Activated naive CD4-positive, alpha-beta T cell treated with anti-CD3 and anti-CD28 coated beads for 36 hours (primary cell): ENCODE results near the gene NDUFB5. TPM values are rescaled to one million over a fixed set of nuclear protein-coding genes. Genes with fewer than 3 reads are reported as not detected.

Source experiments
- CTCF ChIA-PET: fragments of 350-600 bp; sonication (Branson Sonifier 250); formaldehyde crosslinking; loops from one replicate; lab custom pipeline; 2021; ENCODE audit warnings: antibody characterized with exemption; lab: Charles Lee
- DNase-seq: peaks from one replicate; pipeline ENCODE4 v3.0.0-alpha.2; 2020
- H3K27ac Mint-ChIP-seq: one replicate; pipeline ENCODE4 v1.8.0; 2021; ENCODE audit warnings: mild to moderate bottlenecking, mixed read lengths
- H3K27me3 Mint-ChIP-seq: one replicate; pipeline ENCODE4 v1.8.0; 2021; ENCODE audit warnings: low read depth, mixed read lengths
- H3K36me3 Mint-ChIP-seq: one replicate; pipeline ENCODE4 v1.8.0; 2021; ENCODE audit warnings: low read depth, mixed read lengths
- H3K4me1 Mint-ChIP-seq: one replicate; pipeline ENCODE4 v1.8.0; 2021; ENCODE audit warnings: low read depth, mixed read lengths
- H3K4me3 Mint-ChIP-seq: one replicate; pipeline ENCODE4 v1.8.0; 2021; ENCODE audit warnings: mild to moderate bottlenecking, moderate library complexity, mixed read lengths
- H3K9me3 Mint-ChIP-seq: one replicate; pipeline ENCODE4 v1.8.0; 2021; ENCODE audit warnings: mixed read lengths
- intact Hi-C: fragments of 100-400 bp; cut with micrococcal nuclease; formaldehyde crosslinking; loops from one replicate; pipeline ENCODE4 v1.15.1; 2023
- total RNA-seq, 2 experiments: library from RNA; stranded (reverse); gene quantifications; one replicate each; pipeline ENCODE4 v1.2.3, GENCODE V29; 2021

The NDUFB5 gene
- total RNA-seq, 2 experiments from 2014 or later: 148 to 151 TPM

DNA sequence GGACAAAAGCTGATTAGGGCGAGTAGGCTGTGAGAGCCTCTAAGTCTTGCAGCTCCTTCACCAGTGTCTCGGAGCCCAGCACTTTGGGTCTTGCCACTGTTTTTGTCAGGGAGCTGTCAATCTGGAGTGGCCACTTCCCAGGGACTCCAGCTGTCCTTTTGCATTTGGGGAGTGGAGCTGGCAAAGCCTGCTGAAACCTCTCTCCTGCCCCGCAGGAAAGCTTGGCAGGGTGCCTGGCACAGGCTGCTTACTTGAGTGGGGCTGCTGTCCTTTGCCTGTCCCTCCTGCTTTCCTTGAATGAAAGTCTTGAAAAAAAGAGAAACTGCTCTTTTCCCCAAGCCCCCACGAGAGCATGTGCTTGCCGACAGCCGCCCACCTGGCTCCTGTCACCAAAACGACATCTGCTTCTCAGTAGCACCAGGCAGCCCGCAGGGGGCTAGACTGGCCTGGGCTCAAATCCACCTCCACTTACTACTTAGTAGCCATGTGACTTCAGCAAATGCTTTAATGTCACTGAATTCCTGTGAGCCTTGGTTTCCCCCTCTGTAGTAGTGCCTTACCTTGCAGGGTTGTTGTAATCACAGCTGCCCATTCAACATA, 61.9 kb downstream of the NDUFB5 start:
- Mint-ChIP-seq H3K4me3 (no peak overlapping the region), H3K9me3 (no peaks in the 10 kb centered on the region), H3K36me3 (no peaks in the 10 kb centered on the region), H3K27me3 (no peaks in the 10 kb centered on the region), H3K4me1 (peaks cover 5% of the 10 kb centered on the region), H3K27ac (no peak overlapping the region)
- intact Hi-C loops: no loop called here
- CTCF ChIA-PET: interaction anchor here (0.6 kb wide), 1 partner anchor 47 kb away, joined by 5 read pairs; no protein-coding TSS in a partner anchor
- DNase-seq: no peak

DNA sequence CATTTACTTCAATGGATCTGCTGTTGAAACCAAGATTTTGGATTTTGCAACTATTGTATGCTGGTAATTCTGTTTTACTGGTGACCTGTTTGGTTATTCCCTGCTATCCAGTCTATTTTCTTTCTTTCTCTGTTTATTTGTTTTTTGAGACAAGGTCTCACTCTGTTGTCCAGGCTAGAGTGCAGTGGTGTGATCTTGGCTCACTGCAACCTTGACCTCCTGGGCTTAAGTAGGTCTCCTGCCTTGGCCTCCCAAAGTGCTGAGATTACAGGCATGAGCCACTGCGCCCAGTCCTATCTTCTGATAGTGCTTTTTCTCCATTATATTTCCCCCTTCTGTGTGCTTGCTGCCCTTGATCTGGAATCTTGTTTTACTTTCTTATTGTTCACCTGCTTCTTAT, 63.8 kb downstream of the NDUFB5 start:
- Mint-ChIP-seq H3K27me3 (no peaks in the 10 kb centered on the region), H3K27ac (no peak overlapping the region), H3K36me3 (peaks cover 4% of the 10 kb centered on the region), H3K9me3 (no peaks in the 10 kb centered on the region), H3K4me1 (peaks cover 7% of the 10 kb centered on the region), H3K4me3 (no peak overlapping the region)
- CTCF ChIA-PET: no interaction called here
- intact Hi-C loops: no loop called here
- no peak for DNase-seq

DNA sequence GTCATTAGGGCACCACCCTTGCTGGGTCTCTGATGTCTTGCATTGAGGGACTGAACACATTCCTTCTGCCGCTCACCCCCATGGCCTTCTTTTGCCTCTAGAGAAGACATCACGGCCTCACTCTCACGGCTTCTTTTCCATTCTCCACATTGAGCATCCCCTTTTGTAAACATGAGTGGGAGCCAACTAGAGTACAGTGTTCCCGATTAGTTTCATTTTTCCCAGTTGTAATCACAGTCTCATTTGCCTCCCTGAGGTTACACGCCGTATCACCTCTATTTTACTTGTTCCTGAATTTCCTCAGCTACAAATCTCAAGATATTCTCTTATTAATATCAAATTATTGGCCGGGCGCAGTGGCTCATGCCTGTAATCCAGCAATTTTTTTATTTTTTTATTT, 65.7 kb downstream of the NDUFB5 start:
- H3K4me1 Mint-ChIP-seq: peaks cover 2% of the 10 kb centered on the region
- intact Hi-C loops: no loop called here
- no peak overlapping the region for H3K4me3 Mint-ChIP-seq
- peaks cover 6% of the 10 kb centered on the region for H3K36me3 Mint-ChIP-seq
- no peak overlapping the region for H3K27ac Mint-ChIP-seq
- CTCF ChIA-PET: no interaction called here
- DNase-seq: no peak
- H3K27me3 Mint-ChIP-seq: no peaks in the 10 kb centered on the region
- no peaks in the 10 kb centered on the region for H3K9me3 Mint-ChIP-seq

DNA sequence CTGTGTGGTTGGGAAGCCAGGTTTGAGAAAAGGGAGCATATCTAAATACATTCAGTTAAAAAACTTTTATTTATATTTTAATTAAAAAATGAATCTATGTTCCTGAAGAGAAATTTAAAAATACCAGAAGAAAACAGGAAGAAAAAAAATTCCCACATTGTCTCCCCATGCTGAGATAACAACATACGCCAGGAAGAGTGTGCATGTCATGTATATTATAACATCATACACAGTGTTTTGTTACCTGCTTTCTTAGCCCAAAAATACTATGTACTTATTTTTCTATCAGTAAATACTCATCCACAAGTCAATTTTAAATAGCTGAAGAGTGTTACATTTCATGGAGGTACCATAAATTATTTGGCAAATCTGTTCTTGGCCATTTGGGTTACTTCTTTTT, 66.7 kb downstream of the NDUFB5 start:
- DNase-seq: no peak
- H3K27ac Mint-ChIP-seq: no peak overlapping the region
- CTCF ChIA-PET: no interaction called here

DNA sequence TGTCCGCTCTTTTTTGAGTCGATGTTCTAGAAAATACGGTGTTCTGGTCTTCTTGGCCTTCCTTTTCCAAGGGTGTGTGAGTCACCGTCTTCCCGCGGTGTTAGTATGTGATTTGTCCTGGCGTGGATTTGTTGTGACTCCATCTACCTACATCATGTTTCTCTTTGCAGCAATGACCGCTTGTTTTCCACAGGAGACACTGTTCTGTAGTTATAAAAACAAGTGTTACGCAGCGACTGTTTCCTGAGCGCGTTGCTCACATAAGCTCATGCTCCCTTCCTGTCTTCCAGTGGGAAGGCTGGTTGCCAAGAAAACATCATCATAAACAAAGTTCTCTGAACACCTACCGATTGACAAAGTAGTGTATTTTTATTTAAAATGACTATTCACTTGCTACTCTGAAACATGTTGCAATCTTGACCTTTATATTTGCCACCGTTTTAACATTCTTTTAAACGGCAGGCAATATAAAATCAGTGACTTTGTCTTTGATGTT, 67.2 kb downstream of the NDUFB5 start:
- CTCF ChIA-PET: interaction anchor here (0.7 kb wide), 1 partner anchor 21 kb away, joined by 3 read pairs; no protein-coding TSS in a partner anchor
- Mint-ChIP-seq H3K4me1 (peaks cover 2% of the 10 kb centered on the region), H3K27me3 (no peaks in the 10 kb centered on the region)

More for the DNA sequence above, 66.7 kb downstream of the NDUFB5 start:
- intact Hi-C loops: no loop called here
- Mint-ChIP-seq H3K36me3 (peaks cover 6% of the 10 kb centered on the region), H3K4me3 (no peak overlapping the region), H3K9me3 (no peaks in the 10 kb centered on the region), H3K27me3 (no peaks in the 10 kb centered on the region), H3K4me1 (peaks cover 2% of the 10 kb centered on the region)

DNA sequence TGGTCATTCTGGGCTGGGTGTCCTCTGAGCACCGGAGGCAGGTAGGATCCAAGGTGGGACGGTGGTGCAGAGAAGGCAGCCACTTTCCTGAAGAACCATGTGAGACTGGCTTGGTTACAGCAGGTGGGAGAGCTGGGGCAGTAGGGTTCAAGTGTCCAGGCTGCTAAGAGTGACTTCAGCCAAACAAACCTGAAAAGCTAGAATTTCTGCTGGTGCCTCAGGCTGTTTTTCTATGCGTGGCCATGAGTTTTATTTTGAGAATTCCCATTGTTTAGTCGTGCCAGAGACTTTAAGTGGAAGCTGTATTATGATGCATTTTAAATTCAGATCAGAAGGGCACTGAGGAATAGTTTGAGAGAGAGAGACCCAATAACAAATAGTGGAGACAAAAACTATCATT, 68.3 kb downstream of the NDUFB5 start:
- no peak overlapping the region for H3K4me3 Mint-ChIP-seq
- intact Hi-C loops: no loop called here

More for the DNA sequence above, 67.2 kb downstream of the NDUFB5 start:
- Mint-ChIP-seq H3K36me3 (peaks cover 6% of the 10 kb centered on the region), H3K4me3 (no peak overlapping the region), H3K27ac (no peak overlapping the region), H3K9me3 (no peaks in the 10 kb centered on the region)
- DNase-seq: no peak
- intact Hi-C loops: no loop called here

DNA sequence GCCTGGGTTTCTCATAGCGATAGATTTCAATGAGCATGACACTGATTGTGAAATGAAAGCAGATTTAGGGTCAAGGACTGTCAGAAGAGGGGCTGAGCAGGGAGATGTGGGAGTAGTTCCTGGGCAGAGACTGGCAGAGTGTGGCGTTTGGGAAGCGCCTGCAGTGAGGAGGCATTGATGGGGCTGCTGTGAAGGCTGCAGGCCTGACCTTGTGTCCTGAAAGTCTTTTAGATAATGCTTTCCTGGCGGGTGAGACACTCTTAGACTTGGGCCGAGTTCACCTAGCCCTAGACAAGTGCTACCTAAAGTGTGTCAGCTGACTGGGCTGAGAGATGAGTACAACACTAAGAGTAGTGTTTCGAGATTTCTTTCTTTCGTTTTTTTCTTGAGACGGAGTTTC, 68.9 kb downstream of the NDUFB5 start:
- Mint-ChIP-seq H3K27ac (no peak overlapping the region), H3K4me1 (peaks cover 2% of the 10 kb centered on the region), H3K4me3 (no peak overlapping the region), H3K27me3 (no peaks in the 10 kb centered on the region), H3K36me3 (peaks cover 6% of the 10 kb centered on the region), H3K9me3 (no peaks in the 10 kb centered on the region)
- intact Hi-C loops: no loop called here
- DNase-seq: no peak
- CTCF ChIA-PET: no interaction called here

More for the DNA sequence above, 68.3 kb downstream of the NDUFB5 start:
- DNase-seq: no peak
- Mint-ChIP-seq H3K36me3 (peaks cover 6% of the 10 kb centered on the region), H3K27ac (no peak overlapping the region), H3K9me3 (no peaks in the 10 kb centered on the region), H3K27me3 (no peaks in the 10 kb centered on the region), H3K4me1 (peaks cover 2% of the 10 kb centered on the region)
- CTCF ChIA-PET: interaction anchor here (0.6 kb wide), 1 partner anchor 95 kb away, joined by 3 read pairs; no protein-coding TSS in a partner anchor

DNA sequence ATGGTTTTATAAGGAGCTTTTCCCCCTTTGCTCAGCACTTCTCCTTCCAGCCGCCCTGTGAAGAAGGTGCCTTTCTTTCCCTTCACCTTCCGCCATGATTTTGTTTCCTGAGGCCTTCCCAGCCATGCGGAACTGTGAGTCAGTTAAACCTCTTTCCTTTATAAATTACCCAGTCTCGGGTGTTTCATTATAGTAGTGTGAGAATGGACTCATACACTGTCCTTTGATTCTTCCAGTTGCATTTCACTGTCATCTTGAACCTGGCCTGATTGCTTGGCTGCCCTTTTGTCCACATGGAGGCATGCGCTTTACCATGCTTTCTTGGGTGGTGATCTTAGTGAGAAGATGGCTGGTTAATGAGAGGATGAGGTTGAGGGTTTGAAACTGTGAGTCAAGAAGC, 71.5 kb downstream of the NDUFB5 start:
- Mint-ChIP-seq H3K36me3 (peaks cover 8% of the 10 kb centered on the region), H3K27ac (no peak overlapping the region), H3K4me3 (no peak overlapping the region), H3K4me1 (peaks cover 2% of the 10 kb centered on the region), H3K27me3 (no peaks in the 10 kb centered on the region), H3K9me3 (no peaks in the 10 kb centered on the region)
- CTCF ChIA-PET: no interaction called here
- intact Hi-C loops: no loop called here
- DNase-seq: no peak

Other genes starting within 250 kb of the NDUFB5 start
- under 1 TPM; 0.26 to 0.74 TPM for gene GNB4, start 153.3 kb upstream of the NDUFB5 start, total RNA-seq
- 10 to 100 TPM; 89.2 to 90.0 TPM for gene ACTL6A, start 41.9 kb upstream of the NDUFB5 start, total RNA-seq
- gene MRPL47, start 156 bp upstream of the NDUFB5 start, total RNA-seq: 10 to 100 TPM; 48.8 to 50.4 TPM
- gene USP13, start 48.2 kb downstream of the NDUFB5 start, total RNA-seq: 10 to 100 TPM; 12.0 to 12.1 TPM